ENCODE measurements around the gene CAD.

GRCh38 chr2:27238976-27239375 lies 21.8 kb downstream of the CAD start:
- TF ChIP-seq TBL1XR1 (IDR thresholded peaks at IDR 0.05; ENCODE audit: low read depth, low read length) (no peak), EP300 (IDR thresholded peaks at IDR 0.05; ENCODE audit: borderline replicate concordance in 1 of 2, control insufficient read depth in 1 of 2, low read depth in 2 of 2, low read length in 2 of 2) (no peak), POLR2AphosphoS5 (IDR thresholded peaks at IDR 0.05; ENCODE audit: low read length) (no peak), MTA3 (IDR thresholded peaks at IDR 0.05; ENCODE audit: borderline replicate concordance, low read length) (no peak), CTCF (IDR thresholded peaks at IDR 0.05 in 2 of 3, conservative IDR thresholded peaks at IDR 0.05 in 1 of 3; ENCODE audit: control insufficient read depth in 2 of 3, extremely low read depth in 1 of 3, insufficient read depth in 1 of 3, low read depth in 3 of 3, low read length in 3 of 3) (no peak)

Data from GM12878 (cell line).